HAP-1 (cell line): ENCODE data around the gene SIAH3.
A peak's percentile ranks its signal among the peaks of the same experiment; 100 is the strongest.
"Not testable (repeated sequence)": the region's sequence is repeated elsewhere in the genome, so short reads cannot be mapped to it uniquely, and the experiment has no call there.

ENCODE experiments used
- DNase-seq, 2 experiments: peaks; one replicate each; pipeline ENCODE4 v3.0.0-alpha.2; 2016 to 2020; ENCODE audit warnings: low spot score in 2 of 2
- H3K27me3 ChIP-seq: fragments of 250-450 bp; sonication (Bioruptor Pico); 2 replicates; pipeline ENCODE4 v1.5.1; 2020; ENCODE audit warnings: low read depth, mild to moderate bottlenecking, moderate library complexity
- H3K36me3 ChIP-seq: fragments of 250-450 bp; sonication (Bioruptor Pico); replicated peaks from 2 replicates; pipeline ENCODE4 v1.5.1; 2020; ENCODE audit warnings: mild to moderate bottlenecking
- H3K4me1 ChIP-seq: fragments of 250-450 bp; sonication (Bioruptor Pico); 2 replicates; pipeline ENCODE4 v1.5.1; 2020; ENCODE audit warnings: mild to moderate bottlenecking
- H3K4me3 ChIP-seq: fragments of 250-450 bp; sonication (Bioruptor Pico); 2 replicates; pipeline ENCODE4 v1.5.1; 2020; ENCODE audit warnings: mild to moderate bottlenecking, moderate library complexity
- H3K9me3 ChIP-seq: fragments of 250-450 bp; sonication (Bioruptor Pico); 2 replicates; pipeline ENCODE4 v1.5.1; 2020; ENCODE audit warnings: mild to moderate bottlenecking, moderate library complexity
- in situ Hi-C: fragments of 300-500 bp; cut with MboI; formaldehyde crosslinking; loops from 3 replicates; pipeline ENCODE4 v1.14.3; 2020; ENCODE audit warnings: low sequenced_read_pairs, inconsistent platforms, mixed read lengths

Gene SIAH3

GRCh38 chr13:45876781-45877180 is 25.2 kb upstream of the SIAH3 start:
- peaks cover 20% of the 10 kb centered on the region for H3K4me1 ChIP-seq
- DNase-seq, result no peak
- no peaks in the 10 kb centered on the region for H3K27me3 ChIP-seq
- no peak overlapping the region for H3K4me3 ChIP-seq
- in situ Hi-C loops, result no loop called here
- no peaks in the 10 kb centered on the region for H3K9me3 ChIP-seq
- H3K36me3 ChIP-seq, result no peaks in the 10 kb centered on the region

- in situ Hi-C loops, result no loop called here
- Histone ChIP-seq H3K27me3 (no peaks in the 10 kb centered on the region), H3K4me1 (peaks cover 20% of the 10 kb centered on the region), H3K36me3 (no peaks in the 10 kb centered on the region), H3K4me3 (no peak overlapping the region), H3K9me3 (no peaks in the 10 kb centered on the region)
- no peak for DNase-seq
Observed at GRCh38 chr13:45875951-45876350, 24.4 kb upstream of the SIAH3 start.

- no peak overlapping the region for H3K4me3 ChIP-seq
- H3K9me3 ChIP-seq, result no peaks in the 10 kb centered on the region
- in situ Hi-C loops, result no loop called here
- peaks cover 20% of the 10 kb centered on the region for H3K4me1 ChIP-seq
- H3K27me3 ChIP-seq, result no peaks in the 10 kb centered on the region
- no peaks in the 10 kb centered on the region for H3K36me3 ChIP-seq
- peak; percentile 87 to 98 for DNase-seq
Observed at GRCh38 chr13:45873491-45874325, 22.2 kb upstream of the SIAH3 start.

- Histone ChIP-seq H3K27me3 (no peaks in the 10 kb centered on the region), H3K9me3 (no peaks in the 10 kb centered on the region), H3K4me3 (no peak overlapping the region), H3K36me3 (no peaks in the 10 kb centered on the region), H3K4me1 (peaks cover 20% of the 10 kb centered on the region)
- no peak for DNase-seq
- in situ Hi-C loops, result no loop called here
Observed at GRCh38 chr13:45872566-45872965, 21.0 kb upstream of the SIAH3 start.

GRCh38 chr13:45871201-45871600 is 19.6 kb upstream of the SIAH3 start:
- H3K36me3 ChIP-seq, in situ Hi-C loops, H3K4me3 ChIP-seq, H3K9me3 ChIP-seq, DNase-seq, H3K27me3 ChIP-seq: not testable (repeated sequence)
- H3K4me1 ChIP-seq, result peaks cover 20% of the 10 kb centered on the region

- in situ Hi-C loops, result no loop called here
- no peaks in the 10 kb centered on the region for H3K36me3 ChIP-seq
- peaks cover 20% of the 10 kb centered on the region for H3K4me1 ChIP-seq
- no peak for DNase-seq
- H3K9me3 ChIP-seq, result no peaks in the 10 kb centered on the region
- H3K27me3 ChIP-seq, result no peaks in the 10 kb centered on the region
- no peak overlapping the region for H3K4me3 ChIP-seq
Observed at GRCh38 chr13:45870232-45870631, 18.7 kb upstream of the SIAH3 start.

DNA sequence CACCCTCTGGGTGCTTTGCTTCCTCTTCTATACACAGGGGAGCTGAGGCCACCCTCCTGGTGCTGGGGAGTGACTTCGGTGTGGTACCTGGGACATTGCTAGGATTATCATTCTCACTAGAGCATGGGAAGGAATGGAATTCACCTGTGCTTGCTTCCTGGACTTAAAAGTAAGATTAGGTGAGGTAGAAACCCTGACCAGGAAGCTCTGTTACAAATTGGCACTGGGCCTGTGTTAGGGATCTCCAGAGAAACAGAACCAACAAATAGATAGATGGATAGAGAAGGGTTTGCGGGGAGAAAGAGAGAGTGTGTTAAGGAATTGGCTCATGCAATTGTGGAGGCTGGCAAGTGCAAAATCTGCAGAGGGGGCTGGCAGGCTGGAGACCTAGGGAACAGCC is 13.9 kb upstream of the SIAH3 start:
- H3K4me3 ChIP-seq, result no peak overlapping the region
- peaks cover 4% of the 10 kb centered on the region; the same call in 1 of the 2 replicates for H3K27me3 ChIP-seq
- no peak for DNase-seq
- no peaks in the 10 kb centered on the region for H3K4me1 ChIP-seq
- in situ Hi-C loops, result no loop called here
- H3K9me3 ChIP-seq, result no peaks in the 10 kb centered on the region
- H3K36me3 ChIP-seq, result no peaks in the 10 kb centered on the region

DNA sequence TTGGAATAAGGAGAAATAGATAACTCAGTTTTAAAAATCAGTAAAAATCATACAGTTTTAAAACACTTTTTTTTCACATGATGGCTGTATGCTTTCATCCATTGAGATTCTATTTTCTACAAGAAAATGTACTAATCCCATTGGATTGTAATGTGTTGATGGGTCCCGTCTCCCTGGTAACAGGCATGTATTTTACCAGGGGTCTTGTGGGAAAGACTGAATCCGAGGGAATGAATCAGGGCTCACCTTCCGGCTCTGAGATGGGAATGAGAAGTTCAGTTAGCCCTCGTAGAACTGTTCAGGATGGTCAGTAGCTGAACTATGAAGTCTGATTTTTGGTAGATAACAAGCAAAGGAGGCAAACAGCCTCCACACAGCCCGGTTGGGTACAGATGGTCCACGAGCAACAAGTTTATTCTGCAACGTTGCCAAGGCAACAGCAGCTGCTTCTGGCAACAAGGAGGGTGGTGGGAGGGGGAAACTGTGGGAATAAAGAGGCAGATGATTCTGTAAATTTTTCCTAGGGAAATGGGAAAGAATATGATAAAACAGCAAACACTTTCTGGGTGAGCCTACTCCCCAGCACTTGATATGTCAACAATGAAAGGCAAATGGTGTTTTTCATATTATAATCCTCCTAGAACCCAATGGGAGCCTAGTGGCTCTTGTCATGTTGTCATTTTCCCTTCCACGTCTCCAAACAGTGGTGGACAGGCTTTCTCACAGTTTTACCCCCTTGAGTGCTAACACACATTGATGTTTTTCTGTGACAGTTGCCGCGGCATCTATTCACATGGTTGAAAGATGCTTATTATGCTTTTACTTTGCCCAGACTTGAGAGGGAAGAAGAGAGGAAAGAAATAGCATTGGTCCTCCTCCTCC is 12.4 kb upstream of the SIAH3 start:
- Histone ChIP-seq H3K9me3 (no peaks in the 10 kb centered on the region), H3K27me3 (peaks cover 4% of the 10 kb centered on the region; the same call in 1 of the 2 replicates), H3K36me3 (no peaks in the 10 kb centered on the region), H3K4me3 (no peak overlapping the region), H3K4me1 (no peaks in the 10 kb centered on the region)
- no peak for DNase-seq
- in situ Hi-C loops, result no loop called here

DNA sequence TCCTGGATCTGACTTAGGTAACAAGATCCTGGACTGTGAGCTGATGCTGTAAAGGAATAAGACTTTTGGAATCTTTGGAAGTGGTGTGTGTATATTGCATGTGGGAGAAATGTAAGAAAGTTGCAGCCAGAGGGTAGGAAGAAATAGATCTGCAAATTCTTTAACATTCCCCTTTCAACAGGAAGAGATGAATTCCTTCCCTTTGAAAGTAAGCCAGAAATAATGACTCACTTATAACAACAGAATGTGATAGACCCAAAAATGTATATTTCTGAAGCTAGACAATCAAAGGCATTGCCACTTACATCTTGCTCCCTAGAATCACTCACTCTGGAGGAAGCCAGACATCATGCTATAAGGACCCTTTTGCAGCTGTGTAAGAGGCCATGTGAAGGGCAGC is 9.8 kb upstream of the SIAH3 start:
- Histone ChIP-seq H3K9me3 (no peaks in the 10 kb centered on the region), H3K4me3 (no peak overlapping the region), H3K36me3 (no peaks in the 10 kb centered on the region), H3K4me1 (no peaks in the 10 kb centered on the region), H3K27me3 (peaks cover 4% of the 10 kb centered on the region; the same call in 1 of the 2 replicates)
- in situ Hi-C loops, result no loop called here
- DNase-seq, result no peak

- no peaks in the 10 kb centered on the region for H3K9me3 ChIP-seq
- no peak for DNase-seq
- H3K36me3 ChIP-seq, result no peaks in the 10 kb centered on the region
- H3K27me3 ChIP-seq, result peaks cover 4% of the 10 kb centered on the region; the same call in 1 of the 2 replicates
- H3K4me1 ChIP-seq, result no peaks in the 10 kb centered on the region
- no peak overlapping the region for H3K4me3 ChIP-seq
- in situ Hi-C loops, result no loop called here
Observed at GRCh38 chr13:45860240-45860639, 8.7 kb upstream of the SIAH3 start.

GRCh38 chr13:45859705-45860104 is 8.2 kb upstream of the SIAH3 start:
- DNase-seq, result no peak
- H3K4me1 ChIP-seq, result no peaks in the 10 kb centered on the region
- peaks cover 4% of the 10 kb centered on the region; the same call in 1 of the 2 replicates for H3K27me3 ChIP-seq
- H3K4me3 ChIP-seq, result no peak overlapping the region
- in situ Hi-C loops, result no loop called here
- H3K9me3 ChIP-seq, result peaks cover under 1% of the 10 kb centered on the region; the same call in 1 of the 2 replicates
- no peaks in the 10 kb centered on the region for H3K36me3 ChIP-seq

- H3K27me3 ChIP-seq, result peaks cover 16% of the 10 kb centered on the region
- H3K36me3 ChIP-seq, result no peaks in the 10 kb centered on the region
- H3K4me3 ChIP-seq, result no peak overlapping the region
- DNase-seq, result no peak
- in situ Hi-C loops, result no loop called here
- peaks cover 7% of the 10 kb centered on the region; the same call in 1 of the 2 replicates for H3K9me3 ChIP-seq
- peaks cover 8% of the 10 kb centered on the region for H3K4me1 ChIP-seq
Observed at GRCh38 chr13:45852494-45852893, 941 bp upstream of the SIAH3 start.

DNA sequence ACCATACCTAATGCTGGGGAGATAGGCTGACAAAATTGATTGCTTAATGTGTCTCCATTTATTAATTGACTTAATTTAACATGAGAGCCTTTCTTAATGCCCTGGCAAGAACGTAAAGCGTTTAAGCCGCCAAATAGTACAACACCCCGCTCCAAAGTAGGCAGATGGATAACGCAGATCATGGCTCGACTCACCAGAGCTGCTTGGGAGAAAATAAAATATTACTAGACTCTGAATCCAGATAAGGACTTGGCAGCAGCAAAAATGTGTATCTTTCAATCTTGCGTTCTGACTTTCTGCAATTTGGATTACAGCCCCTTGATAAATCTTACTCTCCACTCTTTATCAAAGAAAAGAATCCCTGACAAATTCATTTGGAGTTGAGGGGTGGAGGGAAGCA is 403 bp upstream of the SIAH3 start:
- no peak overlapping the region for H3K4me3 ChIP-seq
- no peaks in the 10 kb centered on the region for H3K36me3 ChIP-seq
- in situ Hi-C loops, result no loop called here
- no peak for DNase-seq
- H3K4me1 ChIP-seq, result peaks cover 8% of the 10 kb centered on the region
- peaks cover 7% of the 10 kb centered on the region; the same call in 1 of the 2 replicates for H3K9me3 ChIP-seq
- H3K27me3 ChIP-seq, result peaks cover 16% of the 10 kb centered on the region
